CD4-positive, alpha-beta T cell (primary cell): Measurements from ENCODE around the gene LRP1B. TPM values are rescaled to one million over a fixed set of nuclear protein-coding genes. Genes with fewer than 3 reads are reported as not detected.

Source experiments
- ATAC-seq: fragments of 200-7000 bp; cut with Tn5 transposase; one replicate; pipeline ENCODE4 v1.10.0; 2022; ENCODE audit warnings: mild to moderate bottlenecking; ENCODE audit not compliant: poor library complexity
- CTCF ChIA-PET: fragments of 350-600 bp; sonication (Branson Sonifier 250); formaldehyde crosslinking; loops from one replicate; lab custom pipeline; 2021; ENCODE audit warnings: antibody characterized with exemption, inconsistent platforms; lab: Charles Lee
- POLR2A ChIA-PET: fragments of 350-600 bp; sonication (Branson Sonifier 250); formaldehyde crosslinking; loops from one replicate; lab custom pipeline; 2021; ENCODE audit warnings: antibody characterized with exemption, inconsistent platforms; lab: Charles Lee
- DNase-seq, 14 experiments: peaks; one replicate each; pipeline ENCODE4 v3.0.0-alpha.2; 2013 to 2020; ENCODE audit warnings: mixed read lengths in 2 of 14
- H3K27ac ChIP-seq, 2 donors: one replicate each; pipeline versions ENCODE4 v1.5.1 to v1.7.0; 2013; ENCODE audit warnings: low read length in 2 of 2, low read depth in 1 of 2, mild to moderate bottlenecking in 1 of 2
- H3K27me3 ChIP-seq, 2 experiments: 1 replicate in 1 of 2; 2 replicates in 1 of 2; pipeline versions ENCODE4 v1.6.1 to v1.7.0; 2013; ENCODE audit warnings: low read length in 2 of 2, control low read depth in 1 of 2, mild to moderate bottlenecking in 1 of 2, moderate library complexity in 1 of 2; ENCODE audit not compliant: insufficient read depth in 2 of 2, control insufficient read depth in 1 of 2
- H3K36me3 ChIP-seq: one replicate; pipeline ENCODE4 v1.6.1; 2013; ENCODE audit warnings: low read length, control low read depth; ENCODE audit not compliant: insufficient read depth
- H3K4me1 ChIP-seq: one replicate; pipeline ENCODE4 v1.6.1; 2013; ENCODE audit warnings: low read length, control low read depth; ENCODE audit not compliant: insufficient read depth
- H3K4me3 ChIP-seq: one replicate; pipeline ENCODE4 v1.5.1; 2013; ENCODE audit warnings: mild to moderate bottlenecking, low read length, moderate library complexity
- H3K9me3 ChIP-seq, 2 experiments: 1 replicate in 1 of 2; 2 replicates in 1 of 2; pipeline versions ENCODE4 v1.6.1 to v1.7.0; 2013; ENCODE audit warnings: low read length in 2 of 2, mild to moderate bottlenecking in 2 of 2, control low read depth in 1 of 2, moderate library complexity in 1 of 2; ENCODE audit not compliant: control insufficient read depth in 1 of 2, insufficient read depth in 1 of 2
- H3K27ac Mint-ChIP-seq: one replicate; pipeline ENCODE4 v1.8.0; 2020; ENCODE audit warnings: mixed read lengths
- H3K27me3 Mint-ChIP-seq: one replicate; pipeline ENCODE4 v1.8.0; 2021; ENCODE audit warnings: mixed read lengths
- H3K36me3 Mint-ChIP-seq: one replicate; pipeline ENCODE4 v1.8.0; 2021; ENCODE audit warnings: low read depth, mixed read lengths
- H3K4me1 Mint-ChIP-seq: one replicate; pipeline ENCODE4 v1.8.0; 2021; ENCODE audit warnings: low read depth, mixed read lengths
- H3K4me3 Mint-ChIP-seq: one replicate; pipeline ENCODE4 v1.8.0; 2020; ENCODE audit warnings: mild to moderate bottlenecking, mixed read lengths
- H3K9me3 Mint-ChIP-seq: one replicate; pipeline ENCODE4 v1.8.0; 2020; ENCODE audit warnings: mixed read lengths
- intact Hi-C, 2 experiments: fragments of 100-400 bp; cut with DNase I in 1 of 2; cut with micrococcal nuclease in 1 of 2; formaldehyde crosslinking; loops; one replicate each; pipeline versions ENCODE4 v1.15.1 to v1.9.0; 2023 to 2025; cut with DNase I, micrococcal nuclease
- total RNA-seq, 174 experiments: library from RNA in 2 of 174; stranded (reverse) in 2 of 174; gene quantifications; one replicate each; pipeline ENCODE4 v1.2.3 and lab custom pipeline; 2021 to 2026
- TF ChIP-seq, protein P1 (sequence below): fragments of 200-600 bp; IDR thresholded peaks from one replicate; pipeline ENCODE4 v1.8.0; 2022; ENCODE audit warnings: antibody characterized with exemption, mild to moderate bottlenecking

LRP1B gene
- total RNA-seq, 2 experiments from 2014 or later: not detected

GRCh38 chr2:140577453-140577852, 1553.4 kb downstream of the LRP1B start:
- H3K4me1 Mint-ChIP-seq: no peaks in the 10 kb centered on the region
- no peaks in the 10 kb centered on the region for H3K36me3 Mint-ChIP-seq
- no peak overlapping the region for H3K4me3 ChIP-seq
- no peak for ATAC-seq
- ChIA-PET POLR2A (no interaction called here), CTCF (no interaction called here)
- no peak overlapping the region for H3K27ac Mint-ChIP-seq
- no peaks in the 10 kb centered on the region for H3K27me3 Mint-ChIP-seq
- no peaks in the 10 kb centered on the region for H3K4me1 ChIP-seq
- H3K4me3 Mint-ChIP-seq: no peak overlapping the region
- H3K36me3 ChIP-seq: no peaks in the 10 kb centered on the region
- peaks cover 0 to 5% of the 10 kb centered on the region in 2 experiments for H3K9me3 ChIP-seq
- TF ChIP-seq, protein P1, sequence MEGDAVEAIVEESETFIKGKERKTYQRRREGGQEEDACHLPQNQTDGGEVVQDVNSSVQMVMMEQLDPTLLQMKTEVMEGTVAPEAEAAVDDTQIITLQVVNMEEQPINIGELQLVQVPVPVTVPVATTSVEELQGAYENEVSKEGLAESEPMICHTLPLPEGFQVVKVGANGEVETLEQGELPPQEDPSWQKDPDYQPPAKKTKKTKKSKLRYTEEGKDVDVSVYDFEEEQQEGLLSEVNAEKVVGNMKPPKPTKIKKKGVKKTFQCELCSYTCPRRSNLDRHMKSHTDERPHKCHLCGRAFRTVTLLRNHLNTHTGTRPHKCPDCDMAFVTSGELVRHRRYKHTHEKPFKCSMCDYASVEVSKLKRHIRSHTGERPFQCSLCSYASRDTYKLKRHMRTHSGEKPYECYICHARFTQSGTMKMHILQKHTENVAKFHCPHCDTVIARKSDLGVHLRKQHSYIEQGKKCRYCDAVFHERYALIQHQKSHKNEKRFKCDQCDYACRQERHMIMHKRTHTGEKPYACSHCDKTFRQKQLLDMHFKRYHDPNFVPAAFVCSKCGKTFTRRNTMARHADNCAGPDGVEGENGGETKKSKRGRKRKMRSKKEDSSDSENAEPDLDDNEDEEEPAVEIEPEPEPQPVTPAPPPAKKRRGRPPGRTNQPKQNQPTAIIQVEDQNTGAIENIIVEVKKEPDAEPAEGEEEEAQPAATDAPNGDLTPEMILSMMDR: no peak
- no peaks in the 10 kb centered on the region for H3K27me3 ChIP-seq
- peaks cover 10% of the 10 kb centered on the region for H3K9me3 Mint-ChIP-seq
- intact Hi-C loops: no loop called here
- H3K27ac ChIP-seq: no peak overlapping the region
- DNase-seq: no peak

DNA sequence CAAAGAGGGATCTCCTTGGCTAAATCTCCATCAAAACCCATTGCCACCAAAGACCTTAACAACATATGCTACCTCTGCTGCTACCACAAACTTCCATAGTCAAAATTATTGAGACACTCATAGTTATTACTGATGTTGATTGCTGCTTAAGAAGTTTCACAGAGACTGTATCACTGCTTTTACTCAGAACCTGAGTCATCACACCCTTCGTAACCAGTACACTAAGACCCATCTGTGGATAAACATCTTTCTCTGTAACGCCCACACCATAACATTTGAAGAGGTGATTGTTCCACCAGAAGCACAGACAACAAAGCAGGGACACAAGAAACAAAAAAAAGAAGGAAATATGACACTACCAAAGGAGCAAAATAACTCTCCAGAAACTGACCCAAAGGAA, 1563.1 kb downstream of the LRP1B start:
- no peak for ATAC-seq
- Mint-ChIP-seq H3K27ac (no peak overlapping the region), H3K4me1 (no peaks in the 10 kb centered on the region), H3K9me3 (peaks cover 11% of the 10 kb centered on the region), H3K4me3 (no peak overlapping the region), H3K36me3 (no peaks in the 10 kb centered on the region), H3K27me3 (no peaks in the 10 kb centered on the region)
- ChIA-PET CTCF (no interaction called here), POLR2A (no interaction called here)
- Histone ChIP-seq H3K4me1 (no peaks in the 10 kb centered on the region), H3K27ac (no peak overlapping the region), H3K36me3 (no peaks in the 10 kb centered on the region), H3K4me3 (no peak overlapping the region), H3K9me3 (peaks cover 5 to 7% of the 10 kb centered on the region in 2 experiments), H3K27me3 (no peaks in the 10 kb centered on the region)
- TF ChIP-seq, protein P1: no peak
- no peak for DNase-seq
- intact Hi-C loops: no loop called here

- ATAC-seq: no peak
- Histone ChIP-seq H3K36me3 (no peaks in the 10 kb centered on the region), H3K9me3 (peaks cover 5 to 7% of the 10 kb centered on the region in 2 experiments), H3K4me1 (no peaks in the 10 kb centered on the region), H3K27ac (no peak overlapping the region), H3K4me3 (no peak overlapping the region), H3K27me3 (no peaks in the 10 kb centered on the region)
- Mint-ChIP-seq H3K4me1 (no peaks in the 10 kb centered on the region), H3K27me3 (no peaks in the 10 kb centered on the region), H3K36me3 (no peaks in the 10 kb centered on the region), H3K4me3 (no peak overlapping the region), H3K9me3 (peaks cover 9% of the 10 kb centered on the region), H3K27ac (no peak overlapping the region)
- no peak for DNase-seq
- intact Hi-C loops: no loop called here
- CTCF ChIA-PET: no interaction called here
- TF ChIP-seq, protein P1: no peak
- POLR2A ChIA-PET: no interaction called here
These were observed 1565.1 kb downstream of the LRP1B start for GRCh38 chr2:140565756-140566155.
